ENCODE results near the gene UROC1. TPM values are rescaled to one million over a fixed set of nuclear protein-coding genes. Genes with fewer than 3 reads are reported as not detected.

Gene UROC1
- total RNA-seq (not detected), polyA plus RNA-seq (not detected)
- long read RNA-seq, donor 1: 0 reads
- long read RNA-seq, donor 2: 0 reads

DNA sequence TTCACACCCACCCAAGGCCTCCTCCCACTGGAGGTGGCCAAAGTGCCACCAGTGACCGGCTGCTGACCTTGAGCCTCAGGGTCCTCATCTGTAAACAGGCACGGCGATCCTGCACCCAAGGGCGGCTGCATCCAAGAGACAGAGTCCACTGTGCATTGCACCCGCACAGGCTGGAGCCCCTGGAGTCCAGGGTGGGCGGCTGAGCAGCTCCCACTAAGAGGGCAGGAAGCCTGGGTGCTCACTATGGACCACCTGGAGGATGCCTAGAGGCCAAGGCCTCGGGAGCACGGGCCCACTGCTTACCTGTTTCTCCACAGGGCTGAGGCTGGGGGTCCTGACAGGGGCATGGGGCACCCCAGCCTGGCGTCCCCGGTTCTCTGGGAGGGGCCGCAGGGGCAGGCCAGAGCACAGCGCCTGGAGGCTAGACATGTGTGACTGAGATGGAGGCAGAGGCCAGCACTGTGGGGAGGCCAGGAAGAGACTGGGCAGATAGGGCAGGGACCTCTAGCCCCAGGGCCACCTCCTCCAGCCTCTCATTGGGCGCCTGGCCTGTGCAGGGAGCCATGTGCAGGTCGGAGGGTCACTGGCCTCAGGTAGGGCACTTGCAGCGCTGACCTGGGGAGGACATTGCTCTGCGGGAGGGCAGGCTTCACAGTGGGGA, at the start of gene UROC1:
UROC1 (minus strand) TSS at position 483 of the 661 bp plus-strand sequence; CDS start at position 429, 54 bp downstream.
- Histone ChIP-seq H3K27ac (ENCODE audit: low read depth in 1 of 2, low read length in 2 of 2) (no peak within 1 kb of the TSS), H3K4me3 (ENCODE audit: low read length in 2 of 2) (no peak within 1 kb of the TSS), H3K9me3 (ENCODE audit: control insufficient read depth, low read length) (no peaks in the 10 kb centered on the region), H3K27me3 (ENCODE audit: control insufficient read depth in 1 of 2, insufficient read depth in 2 of 2, low read length in 1 of 2) (no peaks in the 10 kb centered on the region), H3K36me3 (ENCODE audit: control insufficient read depth in 1 of 2, insufficient read depth in 2 of 2, low read length in 1 of 2) (no peaks in the 10 kb centered on the region), H3K4me1 (ENCODE audit: control insufficient read depth in 1 of 2, insufficient read depth in 2 of 2, low read length in 2 of 2) (no peaks in the 10 kb centered on the region)
- intact Hi-C loops (cut with DNase I): no loop called here
- ATAC-seq (ENCODE audit: low FRiP score): no peak
- 94 to 95% methylated on average over 16 of the region's 16 CpGs for WGBS, 2 donors
- peak; percentile 41 to 55 for DNase-seq

DNA sequence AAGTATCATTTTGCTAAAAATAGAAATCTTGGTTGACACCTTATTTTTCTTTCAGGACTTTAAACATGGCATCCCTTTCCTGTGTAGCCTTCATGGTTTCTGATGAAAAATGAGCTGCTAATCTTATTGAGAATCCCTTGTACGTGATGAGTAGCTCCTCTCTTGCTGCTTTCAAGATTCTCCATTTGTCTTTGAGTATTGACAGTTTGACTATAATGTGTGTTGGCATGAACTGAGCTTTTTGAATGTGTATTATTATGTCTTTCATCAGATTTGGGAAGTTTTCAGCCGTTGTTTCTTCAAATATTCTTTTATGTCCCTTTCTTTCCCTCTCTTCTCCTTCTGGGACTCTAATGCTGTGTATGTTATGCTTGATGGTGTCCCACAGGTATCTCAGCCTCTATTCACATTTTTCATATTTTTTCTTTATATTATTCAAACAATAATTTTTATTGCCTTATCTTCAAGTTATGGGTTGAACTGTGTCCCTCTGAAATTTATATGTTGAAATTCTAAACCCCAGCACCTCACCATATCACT, 45.2 kb upstream of the UROC1 start:
- no peak for DNase-seq
- WGBS, 2 donors: 48 to 62% methylated on average over 2 of the region's 2 CpGs
- Histone ChIP-seq H3K27me3 (ENCODE audit: control insufficient read depth in 1 of 2, insufficient read depth in 2 of 2, low read length in 1 of 2) (no peaks in the 10 kb centered on the region), H3K4me3 (ENCODE audit: low read length in 2 of 2) (no peak overlapping the region), H3K4me1 (ENCODE audit: control insufficient read depth in 1 of 2, insufficient read depth in 2 of 2, low read length in 2 of 2) (no peaks in the 10 kb centered on the region), H3K27ac (ENCODE audit: low read depth in 1 of 2, low read length in 2 of 2) (no peak overlapping the region), H3K9me3 (ENCODE audit: control insufficient read depth, low read length) (peaks cover 3% of the 10 kb centered on the region), H3K36me3 (ENCODE audit: control insufficient read depth in 1 of 2, insufficient read depth in 2 of 2, low read length in 1 of 2) (no peaks in the 10 kb centered on the region)
- no peak for ATAC-seq (ENCODE audit: low FRiP score)
- intact Hi-C loops (cut with DNase I): no loop called here

DNA sequence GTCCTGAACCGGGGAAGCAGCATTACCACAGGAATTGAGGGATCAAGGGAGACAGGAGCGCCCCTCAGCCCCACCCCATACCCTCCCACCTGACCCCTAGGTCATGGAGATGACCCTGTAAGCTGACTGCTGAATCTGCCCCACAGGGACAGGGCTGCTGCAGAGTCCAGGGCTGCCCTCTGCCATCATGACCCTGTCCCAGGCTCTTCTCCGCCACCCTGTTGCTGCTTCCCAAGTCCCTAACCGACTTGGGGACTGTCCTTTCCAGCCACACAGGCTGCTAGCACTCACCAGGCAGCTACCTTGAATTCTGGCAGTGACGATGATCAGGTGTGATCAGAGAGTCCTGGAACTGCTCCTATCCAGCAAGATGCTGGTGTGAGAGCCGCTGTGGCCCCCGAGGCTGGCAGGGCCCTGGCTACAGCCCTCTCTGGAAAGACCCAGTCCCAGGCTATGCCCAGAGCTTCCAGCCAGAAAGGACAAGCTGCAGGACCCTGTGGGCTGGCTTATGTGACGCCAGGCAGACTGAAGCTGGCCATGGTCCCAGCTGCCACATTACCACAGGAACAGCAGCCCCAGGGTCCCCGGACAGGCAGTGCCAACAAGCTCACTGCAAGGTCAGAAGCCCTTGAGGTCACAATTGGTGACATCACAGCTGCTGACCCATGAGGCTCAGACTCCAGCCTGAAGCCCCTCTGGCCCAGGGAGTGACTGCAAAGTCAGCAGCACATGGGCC, 40.9 kb upstream of the UROC1 start, which contains the start of gene C3orf22:
C3orf22 (minus strand) TSS at position 597 of the 736 bp plus-strand sequence. CDS start 5,542 bp downstream, outside the sequence.
- Histone ChIP-seq H3K27me3 (ENCODE audit: control insufficient read depth in 1 of 2, insufficient read depth in 2 of 2, low read length in 1 of 2) (no peaks in the 10 kb centered on the region), H3K36me3 (ENCODE audit: control insufficient read depth in 1 of 2, insufficient read depth in 2 of 2, low read length in 1 of 2) (no peaks in the 10 kb centered on the region), H3K9me3 (ENCODE audit: control insufficient read depth, low read length) (no peaks in the 10 kb centered on the region), H3K4me3 (ENCODE audit: low read length in 2 of 2) (no peak within 1 kb of the TSS), H3K4me1 (ENCODE audit: control insufficient read depth in 1 of 2, insufficient read depth in 2 of 2, low read length in 2 of 2) (no peaks in the 10 kb centered on the region), H3K27ac (ENCODE audit: low read depth in 1 of 2, low read length in 2 of 2) (no peak within 1 kb of the TSS)
- DNase-seq (peak; percentile 27 to 59), ATAC-seq (ENCODE audit: low FRiP score) (no peak)
- intact Hi-C loops (cut with DNase I): no loop called here
- 56 to 62% methylated on average over 9 of the region's 9 CpGs for WGBS, 2 donors

DNA sequence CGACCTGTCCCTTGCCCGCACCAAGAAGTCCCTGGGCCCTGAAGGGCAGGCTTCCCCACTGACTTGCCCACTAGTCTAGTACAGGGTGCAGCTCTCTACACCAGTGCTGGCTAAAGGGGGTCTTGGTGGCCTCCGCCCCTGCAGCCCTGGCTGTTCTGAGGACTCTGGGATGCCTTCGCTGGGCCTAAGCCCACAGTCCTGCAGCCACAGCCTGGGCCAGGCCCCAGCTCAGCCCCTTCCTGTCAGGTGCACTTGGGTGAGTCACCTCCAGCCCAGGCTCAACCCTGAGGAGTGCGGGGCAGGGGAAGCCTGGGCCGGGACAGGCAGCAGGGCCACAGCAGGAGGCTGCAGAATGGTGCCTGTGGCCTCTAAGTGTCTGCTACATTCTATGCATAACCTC, 40.2 kb upstream of the UROC1 start:
- no peak overlapping the region for H3K4me3 ChIP-seq (ENCODE audit: low read length in 2 of 2)
- no peaks in the 10 kb centered on the region for H3K9me3 ChIP-seq (ENCODE audit: control insufficient read depth, low read length)
- DNase-seq (peak in 1 of 2 donors; percentile 10), ATAC-seq (ENCODE audit: low FRiP score) (no peak)
- H3K27ac ChIP-seq (ENCODE audit: low read depth in 1 of 2, low read length in 2 of 2): no peak overlapping the region
- H3K4me1 ChIP-seq (ENCODE audit: control insufficient read depth in 1 of 2, insufficient read depth in 2 of 2, low read length in 2 of 2): no peaks in the 10 kb centered on the region
- H3K27me3 ChIP-seq (ENCODE audit: control insufficient read depth in 1 of 2, insufficient read depth in 2 of 2, low read length in 1 of 2): no peaks in the 10 kb centered on the region
- intact Hi-C loops (cut with DNase I): no loop called here
- WGBS, 2 donors: 76 to 82% methylated on average over 6 of the region's 6 CpGs
- H3K36me3 ChIP-seq (ENCODE audit: control insufficient read depth in 1 of 2, insufficient read depth in 2 of 2, low read length in 1 of 2): no peaks in the 10 kb centered on the region

DNA sequence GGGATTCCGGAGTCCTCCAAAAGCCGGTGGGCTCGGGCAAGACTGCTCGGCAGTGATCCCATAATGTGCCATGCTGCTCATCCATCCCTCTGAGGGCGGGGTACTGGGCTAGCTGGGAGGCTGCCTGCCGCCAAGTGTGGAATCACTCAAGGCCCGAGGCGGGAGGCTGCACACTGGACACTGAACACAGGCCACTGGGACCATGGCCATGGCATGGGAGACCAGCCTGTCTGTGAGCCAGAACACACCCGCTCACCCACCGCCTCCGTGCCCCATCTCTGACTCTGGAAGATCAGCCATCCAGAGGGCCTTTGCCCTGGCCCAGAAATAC, 39.8 kb upstream of the UROC1 start:
- Histone ChIP-seq H3K36me3 (ENCODE audit: control insufficient read depth in 1 of 2, insufficient read depth in 2 of 2, low read length in 1 of 2) (no peaks in the 10 kb centered on the region), H3K27ac (ENCODE audit: low read depth in 1 of 2, low read length in 2 of 2) (no peak overlapping the region), H3K27me3 (ENCODE audit: control insufficient read depth in 1 of 2, insufficient read depth in 2 of 2, low read length in 1 of 2) (no peaks in the 10 kb centered on the region), H3K9me3 (ENCODE audit: control insufficient read depth, low read length) (no peaks in the 10 kb centered on the region), H3K4me1 (ENCODE audit: control insufficient read depth in 1 of 2, insufficient read depth in 2 of 2, low read length in 2 of 2) (no peaks in the 10 kb centered on the region), H3K4me3 (ENCODE audit: low read length in 2 of 2) (no peak overlapping the region)
- ATAC-seq (ENCODE audit: low FRiP score): no peak
- intact Hi-C loops (cut with DNase I): no loop called here
- DNase-seq: peak; percentile 41 to 70
- WGBS, 2 donors: 92 to 95% methylated on average over 11 of the region's 11 CpGs

DNA sequence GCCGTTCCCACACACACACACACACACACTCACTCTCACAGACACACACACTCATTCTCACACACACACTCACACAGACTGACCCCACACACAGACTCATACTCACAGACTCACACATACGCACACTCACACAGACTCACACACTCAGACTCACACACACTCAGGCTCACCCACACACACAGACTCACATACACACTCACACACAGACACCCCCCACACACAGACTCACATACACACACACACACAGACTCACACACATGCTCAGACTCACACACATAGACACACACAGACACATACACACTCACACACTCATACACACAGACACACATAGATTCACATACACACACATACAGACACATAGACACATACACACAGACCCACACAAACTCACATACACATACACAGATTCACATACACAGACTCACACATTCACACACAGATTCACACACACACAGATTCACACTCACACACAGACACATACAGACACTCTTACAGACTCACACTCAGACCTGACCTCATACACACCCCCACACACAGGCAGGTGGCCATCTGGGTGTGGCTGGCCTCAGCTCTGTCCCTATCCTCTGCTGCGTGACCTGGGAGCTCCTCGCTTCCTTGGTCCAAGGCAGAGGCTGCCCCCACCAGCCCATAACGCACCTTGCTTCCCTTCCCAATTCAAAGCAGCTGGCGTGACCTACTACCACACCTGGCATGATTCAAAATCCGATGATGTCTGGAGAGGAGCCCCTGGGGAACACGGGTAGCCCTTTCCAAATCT, 39.3 kb upstream of the UROC1 start:
- Histone ChIP-seq H3K27me3 (ENCODE audit: control insufficient read depth in 1 of 2, insufficient read depth in 2 of 2, low read length in 1 of 2) (no peaks in the 10 kb centered on the region), H3K36me3 (ENCODE audit: control insufficient read depth in 1 of 2, insufficient read depth in 2 of 2, low read length in 1 of 2) (no peaks in the 10 kb centered on the region), H3K4me3 (ENCODE audit: low read length in 2 of 2) (no peak overlapping the region), H3K4me1 (ENCODE audit: control insufficient read depth in 1 of 2, insufficient read depth in 2 of 2, low read length in 2 of 2) (no peaks in the 10 kb centered on the region), H3K27ac (ENCODE audit: low read depth in 1 of 2, low read length in 2 of 2) (no peak overlapping the region), H3K9me3 (ENCODE audit: control insufficient read depth, low read length) (no peaks in the 10 kb centered on the region)
- ATAC-seq (ENCODE audit: low FRiP score): no peak
- intact Hi-C loops (cut with DNase I): no loop called here
- WGBS, 2 donors: 90 to 94% methylated on average over 8 of the region's 8 CpGs
- DNase-seq: peak; percentile 14 to 52

DNA sequence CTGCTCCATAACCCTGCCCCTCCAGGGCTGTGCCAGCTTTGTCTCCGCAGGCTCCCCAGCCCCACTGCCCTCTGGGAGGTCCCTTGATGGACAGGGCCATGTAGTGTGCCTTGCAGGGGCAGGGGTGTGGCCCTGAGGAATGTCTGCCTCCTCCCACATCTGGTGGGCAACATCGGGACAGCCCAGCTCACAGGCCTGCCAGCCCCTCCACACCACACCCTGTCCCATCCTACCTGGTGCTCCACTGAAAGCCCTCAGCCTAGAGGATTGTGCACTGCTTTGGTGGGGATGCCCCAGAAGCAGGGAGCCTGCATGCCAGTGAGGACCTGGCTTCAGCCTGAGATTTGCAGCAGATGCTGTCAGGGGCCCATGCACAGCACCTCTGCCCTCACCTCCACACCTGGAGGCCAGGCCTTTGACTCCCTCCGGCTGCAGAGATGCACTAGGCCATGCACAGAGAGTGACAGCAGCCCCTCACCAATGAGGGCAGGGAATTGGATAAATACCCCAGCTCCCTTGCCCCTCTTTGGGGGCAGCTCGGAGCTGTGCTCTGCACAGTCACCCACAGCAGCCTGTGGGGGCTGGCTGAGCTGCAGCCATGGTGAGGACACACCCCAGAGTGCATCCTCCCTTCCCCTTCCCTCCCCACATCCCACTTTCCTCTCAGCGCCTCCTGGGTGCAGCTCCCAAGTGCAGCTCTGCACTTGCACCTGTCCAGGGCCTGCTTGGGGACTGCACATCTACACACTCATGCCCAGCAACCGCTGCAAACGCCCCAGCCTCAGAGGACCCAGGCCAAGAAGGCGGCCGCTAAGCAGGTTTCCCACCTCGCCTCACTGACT, 38.4 kb upstream of the UROC1 start:
- Histone ChIP-seq H3K4me3 (ENCODE audit: low read length in 2 of 2) (no peak overlapping the region), H3K36me3 (ENCODE audit: control insufficient read depth in 1 of 2, insufficient read depth in 2 of 2, low read length in 1 of 2) (no peaks in the 10 kb centered on the region), H3K4me1 (ENCODE audit: control insufficient read depth in 1 of 2, insufficient read depth in 2 of 2, low read length in 2 of 2) (no peaks in the 10 kb centered on the region), H3K27ac (ENCODE audit: low read depth in 1 of 2, low read length in 2 of 2) (no peak overlapping the region), H3K9me3 (ENCODE audit: control insufficient read depth, low read length) (no peaks in the 10 kb centered on the region), H3K27me3 (ENCODE audit: control insufficient read depth in 1 of 2, insufficient read depth in 2 of 2, low read length in 1 of 2) (no peaks in the 10 kb centered on the region)
- DNase-seq (peak; percentile 34 to 56), ATAC-seq (ENCODE audit: low FRiP score) (no peak)
- intact Hi-C loops (cut with DNase I): no loop called here
- 78 to 82% methylated on average over 9 to 10 of the region's 10 CpGs for WGBS, 2 donors

Measured in aorta (tissue), 5 donors.